ENCODE data around the gene LKAAEAR1.

DNA sequence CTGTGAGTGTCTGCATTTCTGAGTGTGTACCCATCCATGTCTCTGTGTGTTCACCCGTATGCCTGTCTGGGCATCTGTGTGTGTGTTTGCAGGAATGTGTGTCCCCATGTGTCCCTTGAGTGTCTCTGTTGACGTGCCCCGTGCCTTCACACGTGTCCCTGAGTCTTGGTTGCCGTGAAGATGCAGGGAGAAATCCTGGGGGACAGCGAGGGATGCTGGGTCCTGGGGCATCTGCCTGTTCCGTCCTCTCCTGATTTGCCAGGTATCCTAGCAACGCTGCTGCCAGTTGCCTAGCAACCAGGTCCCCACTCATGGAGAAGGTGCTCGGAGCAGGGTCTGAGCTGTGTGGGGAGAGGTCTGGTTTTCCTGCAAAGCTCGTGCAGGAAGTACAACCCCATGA is 6.0 kb upstream of the LKAAEAR1 start:
- TF ChIP-seq EZH2 (IDR thresholded peaks at IDR 0.05; ENCODE audit: low read depth, unreplicated experiment) (no peak), POLR2AphosphoS5 (IDR thresholded peaks at IDR 0.05; ENCODE audit: low read depth) (no peak), EZH2phosphoT487 (IDR thresholded peaks at IDR 0.05; ENCODE audit: unreplicated experiment) (no peak), JUNB (IDR thresholded peaks at IDR 0.05; ENCODE audit: unreplicated experiment) (no peak), CREB1 (CRISPR knock-in tag; IDR thresholded peaks at IDR 0.05; ENCODE audit: low read depth) (no peak), STAT1 (IDR thresholded peaks at IDR 0.05; ENCODE audit: unreplicated experiment) (no peak)
- TF ChIP-seq, protein P1, sequence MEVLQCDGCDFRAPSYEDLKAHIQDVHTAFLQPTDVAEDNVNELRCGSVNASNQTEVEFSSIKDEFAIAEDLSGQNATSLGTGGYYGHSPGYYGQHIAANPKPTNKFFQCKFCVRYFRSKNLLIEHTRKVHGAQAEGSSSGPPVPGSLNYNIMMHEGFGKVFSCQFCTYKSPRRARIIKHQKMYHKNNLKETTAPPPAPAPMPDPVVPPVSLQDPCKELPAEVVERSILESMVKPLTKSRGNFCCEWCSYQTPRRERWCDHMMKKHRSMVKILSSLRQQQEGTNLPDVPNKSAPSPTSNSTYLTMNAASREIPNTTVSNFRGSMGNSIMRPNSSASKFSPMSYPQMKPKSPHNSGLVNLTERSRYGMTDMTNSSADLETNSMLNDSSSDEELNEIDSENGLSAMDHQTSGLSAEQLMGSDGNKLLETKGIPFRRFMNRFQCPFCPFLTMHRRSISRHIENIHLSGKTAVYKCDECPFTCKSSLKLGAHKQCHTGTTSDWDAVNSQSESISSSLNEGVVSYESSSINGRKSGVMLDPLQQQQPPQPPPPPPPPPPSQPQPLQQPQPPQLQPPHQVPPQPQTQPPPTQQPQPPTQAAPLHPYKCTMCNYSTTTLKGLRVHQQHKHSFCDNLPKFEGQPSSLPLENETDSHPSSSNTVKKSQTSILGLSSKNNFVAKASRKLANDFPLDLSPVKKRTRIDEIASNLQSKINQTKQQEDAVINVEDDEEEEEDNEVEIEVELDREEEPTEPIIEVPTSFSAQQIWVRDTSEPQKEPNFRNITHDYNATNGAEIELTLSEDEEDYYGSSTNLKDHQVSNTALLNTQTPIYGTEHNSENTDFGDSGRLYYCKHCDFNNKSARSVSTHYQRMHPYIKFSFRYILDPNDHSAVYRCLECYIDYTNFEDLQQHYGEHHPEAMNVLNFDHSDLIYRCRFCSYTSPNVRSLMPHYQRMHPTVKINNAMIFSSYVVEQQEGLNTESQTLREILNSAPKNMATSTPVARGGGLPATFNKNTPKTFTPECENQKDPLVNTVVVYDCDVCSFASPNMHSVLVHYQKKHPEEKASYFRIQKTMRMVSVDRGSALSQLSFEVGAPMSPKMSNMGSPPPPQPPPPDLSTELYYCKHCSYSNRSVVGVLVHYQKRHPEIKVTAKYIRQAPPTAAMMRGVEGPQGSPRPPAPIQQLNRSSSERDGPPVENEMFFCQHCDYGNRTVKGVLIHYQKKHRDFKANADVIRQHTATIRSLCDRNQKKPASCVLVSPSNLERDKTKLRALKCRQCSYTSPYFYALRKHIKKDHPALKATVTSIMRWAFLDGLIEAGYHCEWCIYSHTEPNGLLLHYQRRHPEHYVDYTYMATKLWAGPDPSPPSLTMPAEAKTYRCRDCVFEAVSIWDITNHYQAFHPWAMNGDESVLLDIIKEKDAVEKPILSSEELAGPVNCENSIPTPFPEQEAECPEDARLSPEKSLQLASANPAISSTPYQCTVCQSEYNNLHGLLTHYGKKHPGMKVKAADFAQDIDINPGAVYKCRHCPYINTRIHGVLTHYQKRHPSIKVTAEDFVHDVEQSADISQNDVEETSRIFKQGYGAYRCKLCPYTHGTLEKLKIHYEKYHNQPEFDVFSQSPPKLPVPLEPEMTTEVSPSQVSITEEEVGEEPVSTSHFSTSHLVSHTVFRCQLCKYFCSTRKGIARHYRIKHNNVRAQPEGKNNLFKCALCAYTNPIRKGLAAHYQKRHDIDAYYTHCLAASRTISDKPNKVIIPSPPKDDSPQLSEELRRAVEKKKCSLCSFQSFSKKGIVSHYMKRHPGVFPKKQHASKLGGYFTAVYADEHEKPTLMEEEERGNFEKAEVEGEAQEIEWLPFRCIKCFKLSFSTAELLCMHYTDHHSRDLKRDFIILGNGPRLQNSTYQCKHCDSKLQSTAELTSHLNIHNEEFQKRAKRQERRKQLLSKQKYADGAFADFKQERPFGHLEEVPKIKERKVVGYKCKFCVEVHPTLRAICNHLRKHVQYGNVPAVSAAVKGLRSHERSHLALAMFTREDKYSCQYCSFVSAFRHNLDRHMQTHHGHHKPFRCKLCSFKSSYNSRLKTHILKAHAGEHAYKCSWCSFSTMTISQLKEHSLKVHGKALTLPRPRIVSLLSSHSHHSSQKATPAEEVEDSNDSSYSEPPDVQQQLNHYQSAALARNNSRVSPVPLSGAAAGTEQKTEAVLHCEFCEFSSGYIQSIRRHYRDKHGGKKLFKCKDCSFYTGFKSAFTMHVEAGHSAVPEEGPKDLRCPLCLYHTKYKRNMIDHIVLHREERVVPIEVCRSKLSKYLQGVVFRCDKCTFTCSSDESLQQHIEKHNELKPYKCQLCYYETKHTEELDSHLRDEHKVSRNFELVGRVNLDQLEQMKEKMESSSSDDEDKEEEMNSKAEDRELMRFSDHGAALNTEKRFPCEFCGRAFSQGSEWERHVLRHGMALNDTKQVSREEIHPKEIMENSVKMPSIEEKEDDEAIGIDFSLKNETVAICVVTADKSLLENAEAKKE (CRISPR knock-in tag; IDR thresholded peaks at IDR 0.05): no peak
- TF ChIP-seq, protein P2, sequence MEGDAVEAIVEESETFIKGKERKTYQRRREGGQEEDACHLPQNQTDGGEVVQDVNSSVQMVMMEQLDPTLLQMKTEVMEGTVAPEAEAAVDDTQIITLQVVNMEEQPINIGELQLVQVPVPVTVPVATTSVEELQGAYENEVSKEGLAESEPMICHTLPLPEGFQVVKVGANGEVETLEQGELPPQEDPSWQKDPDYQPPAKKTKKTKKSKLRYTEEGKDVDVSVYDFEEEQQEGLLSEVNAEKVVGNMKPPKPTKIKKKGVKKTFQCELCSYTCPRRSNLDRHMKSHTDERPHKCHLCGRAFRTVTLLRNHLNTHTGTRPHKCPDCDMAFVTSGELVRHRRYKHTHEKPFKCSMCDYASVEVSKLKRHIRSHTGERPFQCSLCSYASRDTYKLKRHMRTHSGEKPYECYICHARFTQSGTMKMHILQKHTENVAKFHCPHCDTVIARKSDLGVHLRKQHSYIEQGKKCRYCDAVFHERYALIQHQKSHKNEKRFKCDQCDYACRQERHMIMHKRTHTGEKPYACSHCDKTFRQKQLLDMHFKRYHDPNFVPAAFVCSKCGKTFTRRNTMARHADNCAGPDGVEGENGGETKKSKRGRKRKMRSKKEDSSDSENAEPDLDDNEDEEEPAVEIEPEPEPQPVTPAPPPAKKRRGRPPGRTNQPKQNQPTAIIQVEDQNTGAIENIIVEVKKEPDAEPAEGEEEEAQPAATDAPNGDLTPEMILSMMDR (conservative IDR thresholded peaks at IDR 0.05; ENCODE audit: low read depth in 2 of 2): no peak
- TF ChIP-seq, protein P3, sequence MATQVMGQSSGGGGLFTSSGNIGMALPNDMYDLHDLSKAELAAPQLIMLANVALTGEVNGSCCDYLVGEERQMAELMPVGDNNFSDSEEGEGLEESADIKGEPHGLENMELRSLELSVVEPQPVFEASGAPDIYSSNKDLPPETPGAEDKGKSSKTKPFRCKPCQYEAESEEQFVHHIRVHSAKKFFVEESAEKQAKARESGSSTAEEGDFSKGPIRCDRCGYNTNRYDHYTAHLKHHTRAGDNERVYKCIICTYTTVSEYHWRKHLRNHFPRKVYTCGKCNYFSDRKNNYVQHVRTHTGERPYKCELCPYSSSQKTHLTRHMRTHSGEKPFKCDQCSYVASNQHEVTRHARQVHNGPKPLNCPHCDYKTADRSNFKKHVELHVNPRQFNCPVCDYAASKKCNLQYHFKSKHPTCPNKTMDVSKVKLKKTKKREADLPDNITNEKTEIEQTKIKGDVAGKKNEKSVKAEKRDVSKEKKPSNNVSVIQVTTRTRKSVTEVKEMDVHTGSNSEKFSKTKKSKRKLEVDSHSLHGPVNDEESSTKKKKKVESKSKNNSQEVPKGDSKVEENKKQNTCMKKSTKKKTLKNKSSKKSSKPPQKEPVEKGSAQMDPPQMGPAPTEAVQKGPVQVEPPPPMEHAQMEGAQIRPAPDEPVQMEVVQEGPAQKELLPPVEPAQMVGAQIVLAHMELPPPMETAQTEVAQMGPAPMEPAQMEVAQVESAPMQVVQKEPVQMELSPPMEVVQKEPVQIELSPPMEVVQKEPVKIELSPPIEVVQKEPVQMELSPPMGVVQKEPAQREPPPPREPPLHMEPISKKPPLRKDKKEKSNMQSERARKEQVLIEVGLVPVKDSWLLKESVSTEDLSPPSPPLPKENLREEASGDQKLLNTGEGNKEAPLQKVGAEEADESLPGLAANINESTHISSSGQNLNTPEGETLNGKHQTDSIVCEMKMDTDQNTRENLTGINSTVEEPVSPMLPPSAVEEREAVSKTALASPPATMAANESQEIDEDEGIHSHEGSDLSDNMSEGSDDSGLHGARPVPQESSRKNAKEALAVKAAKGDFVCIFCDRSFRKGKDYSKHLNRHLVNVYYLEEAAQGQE (IDR thresholded peaks at IDR 0.05; ENCODE audit: unreplicated experiment): no peak
